ENCODE measurements around the gene LHX2. TPM values are rescaled to one million over a fixed set of nuclear protein-coding genes. Genes with fewer than 3 reads are reported as not detected.

Gene LHX2
- total RNA-seq, 1 experiment from 2014 or later = not detected

DNA sequence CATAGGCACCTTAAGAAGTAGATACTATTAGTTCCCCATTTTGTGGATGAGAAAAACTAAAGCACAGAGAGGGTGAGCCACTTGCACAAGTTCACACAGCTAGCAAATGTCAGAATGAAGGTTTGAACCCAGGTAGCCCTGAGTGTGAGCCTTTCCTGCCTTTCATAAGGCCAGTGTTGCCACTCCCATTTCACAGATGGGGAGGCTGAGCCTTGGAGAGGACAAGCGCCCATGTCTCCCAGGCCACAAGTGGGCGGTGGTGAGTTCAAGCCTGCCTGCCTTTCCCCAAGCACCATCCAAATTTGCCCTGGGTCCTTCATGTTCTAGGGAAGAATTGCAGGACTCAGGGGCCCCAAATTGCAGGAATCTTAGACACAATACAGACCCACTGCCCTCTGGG lies 50.6 kb downstream of the LHX2 start:
- Histone ChIP-seq H3K27ac (ENCODE audit: insufficient read length, low read depth, low read length) (no peak overlapping the region), H3K14ac (ENCODE audit: insufficient read depth, low read length) (no peak overlapping the region), H3K79me2 (ENCODE audit: insufficient read depth, low read length) (no peaks in the 10 kb centered on the region), H3K23me2 (ENCODE audit: insufficient read length, low read depth, low read length, poor library complexity, severe bottlenecking) (no peaks in the 10 kb centered on the region), H2BK5ac (ENCODE audit: insufficient read length, low read length) (no peak overlapping the region), H3K4ac (ENCODE audit: low read depth, low read length) (no peak overlapping the region), H3K4me1 (ENCODE audit: insufficient read depth, low read length) (no peaks in the 10 kb centered on the region), H3K56ac (ENCODE audit: insufficient read length, low read depth, low read length) (no peak overlapping the region), H2BK20ac (ENCODE audit: low read depth, low read length, poor library complexity, severe bottlenecking) (no peak overlapping the region), H4K5ac (ENCODE audit: insufficient read length, low read depth, low read length) (no peak overlapping the region), H2AK5ac (ENCODE audit: insufficient read length, low read length) (no peak overlapping the region), H3K79me1 (ENCODE audit: insufficient read depth, low read depth, low read length, poor library complexity, severe bottlenecking) (no peaks in the 10 kb centered on the region), H3K18ac (ENCODE audit: insufficient read length, low read depth, low read length) (no peak overlapping the region), H4K20me1 (ENCODE audit: control insufficient read depth, insufficient read depth, insufficient read length) (no peaks in the 10 kb centered on the region), H2AFZ (ENCODE audit: low read length) (no peak overlapping the region), H2BK120ac (ENCODE audit: low read depth, low read length, poor library complexity, severe bottlenecking) (no peak overlapping the region), H3K9me3 (ENCODE audit: control insufficient read depth, low read depth, low read length) (no peaks in the 10 kb centered on the region), H2BK15ac (ENCODE audit: low read depth, low read length) (no peak overlapping the region), H3K23ac (ENCODE audit: insufficient read length, low read depth, low read length) (no peak overlapping the region), H4K91ac (ENCODE audit: insufficient read length, low read depth, low read length) (no peak overlapping the region), H3K4me2 (ENCODE audit: insufficient read depth, insufficient read length, low read length) (no peak overlapping the region), H4K8ac (replicated peaks; ENCODE audit: insufficient read length, low read depth, low read length) (no peak overlapping the region), H3K27me3 (ENCODE audit: insufficient read depth, low read length) (no peaks in the 10 kb centered on the region), H3K9ac (ENCODE audit: extremely low read depth, insufficient read length, low read length) (no peak overlapping the region), H2BK12ac (ENCODE audit: insufficient read length, low read depth, low read length) (no peak overlapping the region), H3T11ph (ENCODE audit: low read length) (no peak overlapping the region)
- Mint-ChIP-seq H3K9me3 (no peaks in the 10 kb centered on the region), H3K27me3 (ENCODE audit: low read depth) (peaks cover 24% of the 10 kb centered on the region), H3K27ac (no peak overlapping the region), H3K4me1 (no peaks in the 10 kb centered on the region), H3K4me3 (no peak overlapping the region), H3K36me3 (ENCODE audit: insufficient read depth in 1 of 3, low read depth in 3 of 3) (no peaks in the 10 kb centered on the region)
- no CpG with 5 or more reads among the region's 2 CpGs for WGBS (ENCODE audit: extremely low coverage, insufficient read length, low lambda C conversion rate)
- peak; percentile 58 for TF ChIP-seq CTCF (conservative IDR thresholded peaks at IDR 0.05)
- DNase-seq = no peak

Data from H9 (cell line).